Endodermal cell (in vitro differentiated cells): ENCODE results near the gene RHOG. TPM values are rescaled to one million over a fixed set of nuclear protein-coding genes. Genes with fewer than 3 reads are reported as not detected.

ENCODE experiments used
- DNase-seq: peaks from one replicate; pipeline ENCODE4 v3.0.0-alpha.2; 2017
- H3K27ac ChIP-seq: 2 replicates; pipeline ENCODE4 v1.5.1; 2013; ENCODE audit warnings: mild to moderate bottlenecking, low read depth, low read length, moderate library complexity
- H3K27me3 ChIP-seq: 2 replicates; pipeline ENCODE4 v1.6.1; 2013; ENCODE audit warnings: mild to moderate bottlenecking, low read length, moderate library complexity; ENCODE audit not compliant: insufficient read depth, control insufficient read depth, poor library complexity, severe bottlenecking
- H3K36me3 ChIP-seq: 2 replicates; pipeline ENCODE4 v1.7.0; 2013; ENCODE audit warnings: mild to moderate bottlenecking, low read length, moderate library complexity; ENCODE audit not compliant: control insufficient read depth, insufficient read depth
- H3K4me1 ChIP-seq: one replicate; pipeline ENCODE4 v1.7.0; 2013; ENCODE audit warnings: low read length; ENCODE audit not compliant: control insufficient read depth, insufficient read depth
- H3K4me3 ChIP-seq: 2 replicates; pipeline ENCODE4 v1.5.1; 2013; ENCODE audit warnings: mild to moderate bottlenecking, low read length, moderate library complexity
- H3K9ac ChIP-seq: 2 replicates; pipeline ENCODE4 v1.6.1; 2013; ENCODE audit warnings: mild to moderate bottlenecking, low read length, moderate library complexity; ENCODE audit not compliant: poor library complexity, severe bottlenecking; ENCODE audit errors: extremely low read depth
- H3K9me3 ChIP-seq: 2 replicates; pipeline ENCODE4 v1.6.1; 2013; ENCODE audit warnings: mild to moderate bottlenecking, low read length, moderate library complexity; ENCODE audit not compliant: control insufficient read depth
- H3K27ac Mint-ChIP-seq: 2 replicates; pipeline ENCODE4 v1.8.0; 2020; ENCODE audit warnings: mixed read lengths
- H3K27me3 Mint-ChIP-seq: 2 replicates; pipeline ENCODE4 v1.8.0; 2021; ENCODE audit warnings: mild to moderate bottlenecking, mixed read lengths; ENCODE audit not compliant: insufficient read depth
- H3K36me3 Mint-ChIP-seq: 2 replicates; pipeline ENCODE4 v1.8.0; 2020; ENCODE audit warnings: low read depth, mixed read lengths
- H3K4me1 Mint-ChIP-seq: 2 replicates; pipeline ENCODE4 v1.8.0; 2020; ENCODE audit warnings: mixed read lengths
- H3K4me3 Mint-ChIP-seq: 2 replicates; pipeline ENCODE4 v1.8.0; 2020; ENCODE audit warnings: mild to moderate bottlenecking, moderate library complexity, mixed read lengths
- H3K9me3 Mint-ChIP-seq: 2 replicates; pipeline ENCODE4 v1.8.0; 2020; ENCODE audit warnings: mild to moderate bottlenecking, mixed read lengths
- WGBS, 2 experiments: methylation state at CpG; one replicate each; pipeline versions ENCODE4 v1.1.5 to v1.1.7; 2013; ENCODE audit warnings: missing lambda C conversion rate in 2 of 2, mixed read lengths in 1 of 2; ENCODE audit not compliant: insufficient coverage in 1 of 2, insufficient read length in 1 of 2; 5-methylcytosine and 5-hydroxymethylcytosine counted together
- total RNA-seq, 2 donors: library from RNA; stranded (reverse); fragmentation: NEBNext Ultra II Directional in 1 of 2; extraction: Animal tissue kit (Norgen Biotek cat#: 25700) in 1 of 2; gene quantifications; 2 replicates in 1 of 2; 3 replicates in 1 of 2; pipeline ENCODE4 v1.2.1, GENCODE V29; 2021
- TF ChIP-seq, protein P1 (sequence below): fragments of 200-600 bp; sonication (generic); conservative IDR thresholded peaks from 2 replicates; pipeline ENCODE4 v1.5.0; 2021; ENCODE audit warnings: antibody characterized with exemption, mild to moderate bottlenecking

The RHOG gene
- total RNA-seq, 2 donors from 2014 or later, result 25.5 to 27.6 TPM

DNA sequence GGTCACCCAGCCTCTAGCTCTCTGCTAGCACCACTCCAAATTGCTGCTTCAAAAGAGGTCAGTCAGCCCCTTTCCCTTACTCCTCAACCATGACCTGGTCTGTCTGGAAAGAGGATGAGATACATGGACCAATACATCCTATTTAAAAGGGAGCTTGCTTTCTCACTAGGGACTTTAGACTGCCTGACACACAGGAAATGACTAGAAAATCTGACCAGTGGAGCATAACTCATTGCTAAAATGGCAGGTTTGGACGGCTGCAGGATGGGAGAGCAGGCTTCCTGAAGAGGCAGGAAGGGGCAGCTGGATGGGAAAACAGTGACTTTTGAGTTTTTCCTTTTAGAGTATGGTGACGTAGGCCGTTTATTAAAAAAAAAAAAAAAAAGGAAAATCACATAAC lies 40.0 kb upstream of the RHOG start:
- TF ChIP-seq, protein P1, sequence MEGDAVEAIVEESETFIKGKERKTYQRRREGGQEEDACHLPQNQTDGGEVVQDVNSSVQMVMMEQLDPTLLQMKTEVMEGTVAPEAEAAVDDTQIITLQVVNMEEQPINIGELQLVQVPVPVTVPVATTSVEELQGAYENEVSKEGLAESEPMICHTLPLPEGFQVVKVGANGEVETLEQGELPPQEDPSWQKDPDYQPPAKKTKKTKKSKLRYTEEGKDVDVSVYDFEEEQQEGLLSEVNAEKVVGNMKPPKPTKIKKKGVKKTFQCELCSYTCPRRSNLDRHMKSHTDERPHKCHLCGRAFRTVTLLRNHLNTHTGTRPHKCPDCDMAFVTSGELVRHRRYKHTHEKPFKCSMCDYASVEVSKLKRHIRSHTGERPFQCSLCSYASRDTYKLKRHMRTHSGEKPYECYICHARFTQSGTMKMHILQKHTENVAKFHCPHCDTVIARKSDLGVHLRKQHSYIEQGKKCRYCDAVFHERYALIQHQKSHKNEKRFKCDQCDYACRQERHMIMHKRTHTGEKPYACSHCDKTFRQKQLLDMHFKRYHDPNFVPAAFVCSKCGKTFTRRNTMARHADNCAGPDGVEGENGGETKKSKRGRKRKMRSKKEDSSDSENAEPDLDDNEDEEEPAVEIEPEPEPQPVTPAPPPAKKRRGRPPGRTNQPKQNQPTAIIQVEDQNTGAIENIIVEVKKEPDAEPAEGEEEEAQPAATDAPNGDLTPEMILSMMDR, result no peak
- H3K27ac ChIP-seq, result no peak overlapping the region
- H3K4me1 ChIP-seq, result peaks cover 17% of the 10 kb centered on the region
- H3K4me3 ChIP-seq, result no peak overlapping the region
- Mint-ChIP-seq H3K27me3 (no peaks in the 10 kb centered on the region), H3K9me3 (no peaks in the 10 kb centered on the region), H3K4me3 (no peak overlapping the region), H3K4me1 (peaks cover 36% of the 10 kb centered on the region), H3K36me3 (no peaks in the 10 kb centered on the region), H3K27ac (no peak overlapping the region)
- no peaks in the 10 kb centered on the region for H3K9me3 ChIP-seq
- H3K27me3 ChIP-seq, result no peaks in the 10 kb centered on the region
- WGBS, 2 experiments, result 90 to 100% methylated on average over 1 of the region's 3 CpGs
- DNase-seq, result no peak
- H3K9ac ChIP-seq, result no peak overlapping the region
- no peaks in the 10 kb centered on the region for H3K36me3 ChIP-seq

DNA sequence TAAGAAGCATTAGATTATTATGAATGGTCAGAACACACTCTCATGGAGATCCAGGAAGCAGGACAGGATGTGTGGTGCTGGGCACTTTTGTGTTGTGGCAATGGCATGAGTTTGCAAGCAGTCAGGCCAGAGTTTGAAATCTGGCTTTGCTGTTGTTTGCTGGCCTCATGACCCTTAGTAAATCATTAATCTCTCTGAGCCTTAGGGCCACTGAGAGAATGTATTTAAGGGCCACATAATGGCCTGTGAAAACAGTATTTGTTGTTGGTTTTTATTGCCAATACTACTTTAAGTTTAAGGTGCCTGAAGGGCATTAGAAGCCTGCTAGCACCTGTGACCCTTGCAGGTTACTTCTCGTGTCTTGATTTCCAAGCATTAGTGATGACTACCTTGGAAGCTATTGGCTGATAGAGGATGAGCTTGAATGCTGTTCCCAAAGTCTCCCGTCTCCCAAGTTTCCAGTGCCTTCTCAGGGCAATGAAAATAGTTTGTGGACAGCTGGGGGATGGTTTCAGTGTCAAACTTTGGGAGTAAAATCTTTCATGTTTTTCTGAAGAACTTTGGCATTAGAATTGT lies 39.3 kb upstream of the RHOG start:
- DNase-seq, result no peak
- Histone ChIP-seq H3K27ac (no peak overlapping the region), H3K36me3 (no peaks in the 10 kb centered on the region), H3K4me3 (peak overlapping the region; percentile 36), H3K9me3 (no peaks in the 10 kb centered on the region), H3K27me3 (no peaks in the 10 kb centered on the region), H3K4me1 (peaks cover 17% of the 10 kb centered on the region), H3K9ac (no peak overlapping the region)
- Mint-ChIP-seq H3K27ac (no peak overlapping the region), H3K4me3 (no peak overlapping the region), H3K36me3 (no peaks in the 10 kb centered on the region), H3K27me3 (no peaks in the 10 kb centered on the region), H3K9me3 (no peaks in the 10 kb centered on the region), H3K4me1 (peaks cover 36% of the 10 kb centered on the region)
- TF ChIP-seq, protein P1, result no peak
- WGBS, 2 experiments, result 83 to 100% methylated on average over 1 to 2 of the region's 2 CpGs

DNA sequence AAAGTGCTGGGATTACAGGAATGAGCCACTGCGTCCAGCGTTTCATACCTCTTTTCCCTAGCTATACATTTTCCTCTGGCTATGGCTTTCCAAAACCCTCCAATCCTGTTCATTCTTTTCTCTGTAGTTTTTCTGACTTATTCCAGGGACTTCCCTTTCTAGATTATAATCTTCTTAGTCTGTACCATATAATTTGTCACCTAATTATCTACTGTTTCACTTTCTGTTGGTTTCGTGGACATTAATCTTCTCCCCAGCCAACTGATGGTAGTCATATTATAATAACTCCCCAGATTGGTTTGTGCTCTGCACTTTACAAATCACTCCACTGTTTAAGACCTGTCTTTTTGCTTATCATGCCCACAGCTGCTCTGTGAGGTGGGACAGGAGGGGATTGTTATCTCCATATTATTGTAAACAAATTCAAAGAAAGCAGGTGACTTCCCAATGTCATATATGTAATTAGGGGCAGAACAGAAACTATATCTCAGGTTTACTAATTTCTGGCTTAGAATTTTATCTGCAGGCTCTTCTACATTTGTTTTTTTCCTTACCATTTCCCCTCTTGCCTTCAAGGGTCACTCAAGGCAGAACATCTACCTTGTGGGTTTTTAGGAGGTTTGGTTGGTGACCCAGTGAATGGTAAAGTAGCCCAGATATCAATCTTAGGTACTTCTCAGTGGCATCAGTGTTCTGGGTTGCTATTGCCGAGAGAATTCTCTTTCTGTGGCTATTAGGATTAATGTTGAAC lies 38.6 kb upstream of the RHOG start:
- Mint-ChIP-seq H3K36me3 (no peaks in the 10 kb centered on the region), H3K27me3 (no peaks in the 10 kb centered on the region), H3K4me3 (no peak overlapping the region), H3K9me3 (no peaks in the 10 kb centered on the region), H3K27ac (no peak overlapping the region), H3K4me1 (peaks cover 36% of the 10 kb centered on the region)
- Histone ChIP-seq H3K27ac (no peak overlapping the region), H3K4me1 (peaks cover 17% of the 10 kb centered on the region), H3K4me3 (peak overlapping the region; percentile 36), H3K36me3 (no peaks in the 10 kb centered on the region), H3K9ac (no peak overlapping the region), H3K27me3 (no peaks in the 10 kb centered on the region), H3K9me3 (no peaks in the 10 kb centered on the region)
- TF ChIP-seq, protein P1, result no peak
- DNase-seq, result no peak
- 93 to 94% methylated on average over 2 to 3 of the region's 4 CpGs for WGBS, 2 experiments
